ENCODE results near the gene HIVEP2. TPM values are rescaled to one million over a fixed set of nuclear protein-coding genes. Genes with fewer than 3 reads are reported as not detected.

HIVEP2 gene
- total RNA-seq, 4 donors from 2014 or later, result 17.2 to 49.4 (median 21.6) TPM

DNA sequence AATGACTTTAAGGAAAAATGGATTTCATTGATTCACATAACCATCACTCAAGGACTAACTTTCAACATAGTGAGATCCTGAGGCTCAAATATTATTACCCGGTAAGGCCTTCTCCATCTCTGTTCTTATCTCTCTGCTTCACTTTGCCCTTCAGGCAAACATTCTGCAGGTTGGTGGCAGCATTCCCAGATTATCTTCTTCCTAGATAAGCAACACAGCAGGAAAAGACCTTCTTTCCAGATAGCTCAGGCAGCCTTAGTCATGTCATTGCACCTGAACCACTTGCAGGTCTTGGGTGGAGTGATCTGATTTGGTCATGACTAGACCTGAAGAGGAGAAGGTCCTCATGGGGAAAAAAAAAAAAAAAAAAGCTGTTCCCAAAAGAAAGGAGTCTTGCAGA lies 5.3 kb upstream of the HIVEP2 start:
- TF ChIP-seq POLR2A (IDR thresholded peaks at IDR 0.05), result no peak
- TF ChIP-seq, protein P1, sequence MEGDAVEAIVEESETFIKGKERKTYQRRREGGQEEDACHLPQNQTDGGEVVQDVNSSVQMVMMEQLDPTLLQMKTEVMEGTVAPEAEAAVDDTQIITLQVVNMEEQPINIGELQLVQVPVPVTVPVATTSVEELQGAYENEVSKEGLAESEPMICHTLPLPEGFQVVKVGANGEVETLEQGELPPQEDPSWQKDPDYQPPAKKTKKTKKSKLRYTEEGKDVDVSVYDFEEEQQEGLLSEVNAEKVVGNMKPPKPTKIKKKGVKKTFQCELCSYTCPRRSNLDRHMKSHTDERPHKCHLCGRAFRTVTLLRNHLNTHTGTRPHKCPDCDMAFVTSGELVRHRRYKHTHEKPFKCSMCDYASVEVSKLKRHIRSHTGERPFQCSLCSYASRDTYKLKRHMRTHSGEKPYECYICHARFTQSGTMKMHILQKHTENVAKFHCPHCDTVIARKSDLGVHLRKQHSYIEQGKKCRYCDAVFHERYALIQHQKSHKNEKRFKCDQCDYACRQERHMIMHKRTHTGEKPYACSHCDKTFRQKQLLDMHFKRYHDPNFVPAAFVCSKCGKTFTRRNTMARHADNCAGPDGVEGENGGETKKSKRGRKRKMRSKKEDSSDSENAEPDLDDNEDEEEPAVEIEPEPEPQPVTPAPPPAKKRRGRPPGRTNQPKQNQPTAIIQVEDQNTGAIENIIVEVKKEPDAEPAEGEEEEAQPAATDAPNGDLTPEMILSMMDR (IDR thresholded peaks at IDR 0.05), result no peak
- H3K4me3 ChIP-seq (ENCODE audit: low read depth, poor library complexity, severe bottlenecking), result no peak overlapping the region
- intact Hi-C loops (cut with DNase I; ENCODE audit: low total_unique reads), result no loop called here
- no peak for DNase-seq (ENCODE audit: low spot score in 2 of 2)
- WGBS, 2 donors, result 50 to 72% methylated on average over 1 of the region's 1 CpG

DNA sequence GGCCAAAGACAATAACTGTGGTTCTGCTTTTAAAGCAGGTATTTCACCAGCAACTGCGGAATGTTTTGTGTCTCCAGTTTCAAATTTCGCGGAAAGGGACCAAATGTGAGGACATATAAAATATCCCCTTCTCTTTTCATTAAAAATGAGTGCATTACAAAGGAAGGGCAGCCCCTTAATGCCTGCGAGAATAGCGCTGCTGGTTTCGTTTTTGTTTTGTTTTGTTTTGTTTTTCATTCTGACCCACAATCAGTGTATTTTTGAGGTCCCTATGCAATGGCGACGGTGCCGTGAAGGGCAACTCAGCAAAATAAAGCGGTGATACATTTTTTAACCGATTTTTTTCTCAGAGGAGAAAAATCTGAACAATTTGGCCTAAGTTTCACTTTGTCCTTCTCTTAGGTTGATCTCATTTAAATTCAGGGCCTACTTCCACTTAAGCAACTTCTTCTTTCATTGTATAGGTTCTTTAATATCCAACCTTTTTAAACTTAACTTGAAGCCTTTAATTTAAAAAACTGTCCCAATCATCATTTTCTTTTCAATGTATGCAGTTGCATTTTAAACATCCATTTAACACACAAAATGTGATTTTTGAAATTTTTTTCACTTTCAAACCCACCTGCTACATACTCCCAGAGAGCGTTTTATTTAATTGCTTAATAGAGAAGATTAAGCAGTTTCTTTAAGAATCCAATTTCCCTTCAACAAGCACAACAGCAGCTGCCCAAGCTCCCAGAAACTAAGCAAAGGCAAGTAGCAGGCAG lies 2.9 kb upstream of the HIVEP2 start:
- TF ChIP-seq, protein P1 (IDR thresholded peaks at IDR 0.05), result no peak
- TF ChIP-seq POLR2A (IDR thresholded peaks at IDR 0.05), result no peak
- no peak for DNase-seq (ENCODE audit: low spot score in 2 of 2)
- WGBS, 2 donors, result 25 to 32% methylated on average over 12 of the region's 12 CpGs
- peak overlapping the region; percentile 54 for H3K4me3 ChIP-seq (ENCODE audit: low read depth, poor library complexity, severe bottlenecking)
- intact Hi-C loops (cut with DNase I; ENCODE audit: low total_unique reads), result no loop called here

DNA sequence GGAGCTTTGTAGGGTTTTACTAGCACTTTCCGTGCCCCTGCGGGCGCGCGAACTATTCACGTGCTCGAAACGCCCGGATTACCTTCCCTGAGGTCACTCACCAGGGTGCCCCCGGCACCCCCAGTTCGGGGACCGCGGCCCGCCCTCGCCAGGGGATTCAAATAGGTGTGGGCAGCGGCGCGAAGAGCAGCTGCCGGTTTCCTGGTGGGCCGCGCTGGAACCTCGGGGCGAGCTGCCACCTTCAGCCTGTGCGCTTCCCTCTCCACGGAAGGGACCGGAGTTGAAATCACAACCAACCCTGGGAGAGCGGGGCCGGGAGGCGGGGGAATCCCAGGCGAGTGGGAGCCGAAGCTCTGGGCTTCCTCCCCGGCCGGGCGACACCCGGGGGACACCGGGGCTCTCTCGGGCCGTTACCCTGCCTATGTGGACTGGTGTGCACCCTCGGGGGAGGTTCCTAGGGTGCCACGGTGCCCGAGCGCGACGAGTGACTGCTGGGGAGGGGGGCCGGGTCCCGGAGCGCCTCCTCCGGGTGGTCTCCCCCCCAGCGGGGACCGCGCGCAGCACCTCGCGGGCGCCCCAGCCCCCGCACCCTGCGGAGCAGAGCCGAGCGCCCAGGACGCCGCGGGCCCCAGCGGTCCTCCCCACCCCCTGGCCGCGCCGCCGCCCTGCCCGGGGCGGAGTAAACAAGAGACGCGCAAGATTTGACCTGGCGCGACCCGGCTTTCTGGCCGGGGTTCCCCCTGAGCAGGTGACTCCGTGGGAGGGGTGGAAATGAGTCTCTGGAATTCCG lies 2.1 kb upstream of the HIVEP2 start:
- peak in 1 of 2 donors; percentile 85 for TF ChIP-seq POLR2A (IDR thresholded peaks at IDR 0.05)
- TF ChIP-seq, protein P1 (IDR thresholded peaks at IDR 0.05), result no peak
- H3K4me3 ChIP-seq (ENCODE audit: low read depth, poor library complexity, severe bottlenecking), result peak overlapping the region; percentile 54
- intact Hi-C loops (cut with DNase I; ENCODE audit: low total_unique reads), result no loop called here
- 1% methylated on average over 38 to 65 of the region's 77 CpGs for WGBS, 2 donors
- peak; percentile 82 to 96 for DNase-seq (ENCODE audit: low spot score in 2 of 2)

DNA sequence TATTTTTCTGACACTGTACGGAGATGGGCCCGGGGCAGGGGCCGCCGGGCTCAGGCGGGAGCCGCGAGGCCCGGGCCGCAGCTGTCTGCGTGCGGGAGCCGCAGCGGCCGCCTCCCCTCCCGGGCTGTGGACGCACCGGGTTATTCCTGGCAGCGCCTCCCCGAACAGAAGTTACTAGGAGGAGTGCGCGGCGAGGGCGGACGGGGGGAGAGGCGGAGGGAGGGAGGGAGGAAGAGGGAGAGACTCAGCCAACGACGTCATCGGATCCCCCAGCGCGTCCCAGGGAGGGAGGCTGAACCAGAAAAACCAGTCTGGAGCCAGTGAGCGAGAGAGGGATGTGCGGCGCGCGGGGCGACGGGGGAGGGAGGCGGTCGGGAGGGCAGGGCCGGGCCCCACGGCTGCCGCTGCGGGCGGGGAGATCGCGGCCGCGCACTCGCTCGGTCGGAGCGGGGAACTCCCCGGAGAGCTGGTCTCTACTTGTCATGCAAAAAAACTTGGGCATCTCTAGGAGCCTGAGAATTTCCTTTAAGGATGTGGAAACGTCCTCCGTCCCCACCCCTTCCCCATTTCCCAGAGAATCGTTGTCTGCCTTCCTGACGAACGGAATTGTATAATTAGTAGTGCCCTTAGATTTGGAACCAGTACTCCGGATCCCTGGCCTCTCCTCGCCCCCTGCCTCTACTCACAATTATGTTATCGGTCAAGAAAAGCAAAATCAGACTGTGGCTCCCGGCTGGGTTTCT lies 1.4 kb upstream of the HIVEP2 start:
- WGBS, 2 donors, result 0% methylated on average over 38 to 62 of the region's 62 CpGs
- intact Hi-C loops (cut with DNase I; ENCODE audit: low total_unique reads), result no loop called here
- H3K4me3 ChIP-seq (ENCODE audit: low read depth, poor library complexity, severe bottlenecking), result peak overlapping the region; percentile 84
- DNase-seq (ENCODE audit: low spot score in 2 of 2), result peak; percentile 97 to 100
- TF ChIP-seq, protein P1 (IDR thresholded peaks at IDR 0.05), result no peak
- peak in 1 of 2 donors; percentile 43 for TF ChIP-seq POLR2A (IDR thresholded peaks at IDR 0.05)

DNA sequence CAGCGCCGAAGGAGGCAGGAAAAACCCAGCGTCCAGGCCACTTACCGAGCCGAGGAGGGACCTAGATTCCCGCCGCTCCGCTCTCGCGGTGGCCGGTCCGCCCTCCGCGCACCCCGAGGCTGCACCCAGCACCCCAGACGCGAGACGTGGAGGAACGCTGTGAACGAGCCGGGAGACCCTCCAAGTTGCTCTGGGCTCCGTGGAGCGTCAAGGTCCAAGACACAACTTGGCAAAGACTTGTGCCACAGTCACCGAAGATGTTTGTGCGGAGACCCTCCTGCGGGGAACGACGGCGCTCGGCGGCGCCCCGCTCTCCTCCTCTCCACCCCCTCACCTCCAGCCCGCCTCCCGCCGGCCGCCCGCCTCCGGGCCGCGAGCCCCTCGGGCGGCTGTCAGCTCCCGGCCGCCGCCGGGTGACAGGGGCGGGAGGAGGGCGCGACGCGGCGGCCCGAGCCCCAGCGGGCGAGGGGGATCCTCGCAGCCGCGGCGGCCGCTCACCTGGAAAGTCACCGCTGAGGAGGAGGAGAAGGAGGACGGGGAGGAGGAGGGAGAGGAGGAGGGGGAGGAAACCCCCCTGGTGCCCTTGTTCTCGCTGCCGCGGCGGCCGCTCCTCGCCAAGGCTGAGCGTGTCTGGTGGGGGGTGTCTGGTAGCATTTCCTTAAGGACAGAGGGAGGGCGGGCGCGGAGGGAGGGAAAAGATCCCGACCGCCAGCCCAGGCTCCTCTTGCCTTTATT lies 637 bp upstream of the HIVEP2 start:
- peak overlapping the region; percentile 84 for H3K4me3 ChIP-seq (ENCODE audit: low read depth, poor library complexity, severe bottlenecking)
- TF ChIP-seq, protein P1 (IDR thresholded peaks at IDR 0.05), result no peak
- TF ChIP-seq POLR2A (IDR thresholded peaks at IDR 0.05), result no peak
- intact Hi-C loops (cut with DNase I; ENCODE audit: low total_unique reads), result no loop called here
- DNase-seq (ENCODE audit: low spot score in 2 of 2), result peak; percentile 55 to 94
- WGBS, 2 donors, result 0% methylated on average over 19 to 51 of the region's 75 CpGs

All from lower leg skin (tissue), 4 donors.